K562 (cell line): ENCODE data around the gene TAAR2.

Source experiments
- ELF1 ChIP-seq: fragments of 200-800 bp; sonication (Bioruptor generic); IDR thresholded peaks from 2 replicates; pipeline ENCODE4 v1.6.1; 2016; ENCODE audit warnings: missing genetic modification characterization, missing compliant biosample characterization
- KDM1A ChIP-seq, 2 experiments: fragments of 450-650 bp; IDR thresholded peaks; 2 replicates each; pipeline ENCODE4 v1.6.1; 2016; ENCODE audit warnings: mild to moderate bottlenecking in 2 of 2
- MAZ ChIP-seq, 2 experiments: fragments of 450-650 bp in 1 of 2; sonication (generic) in 1 of 2; formaldehyde crosslinking; IDR thresholded peaks in 1 of 2; conservative IDR thresholded peaks in 1 of 2; 2 replicates each; pipeline versions ENCODE4 v1.4.0 to v1.5.0; 2020; ENCODE audit warnings: mild to moderate bottlenecking in 1 of 2, missing genetic modification reagents in 1 of 2
- RUNX1 ChIP-seq: sonication (generic); IDR thresholded peaks from 2 replicates; pipeline ENCODE4 v1.6.1; 2016; ENCODE audit warnings: antibody characterized with exemption, low read depth

- no peak for TF ChIP-seq KDM1A (IDR thresholded peaks at IDR 0.05)
- TF ChIP-seq MAZ (CRISPR knock-in tag; conservative IDR thresholded peaks at IDR 0.05 in 1 of 2, IDR thresholded peaks at IDR 0.05 in 1 of 2), result no peak
- TF ChIP-seq RUNX1, result no peak
- TF ChIP-seq ELF1 (tag), result no peak
Observed at GRCh38 chr6:132633362-132633761, 9.3 kb upstream of the TAAR2 start.
